ENCODE results near the gene IFIT2.
"Not testable (repeated sequence)": the region's sequence is repeated elsewhere in the genome, so short reads cannot be mapped to it uniquely, and the experiment has no call there.

Gene IFIT2

GRCh38 chr10:89306434-89307268, 4.8 kb downstream of the IFIT2 start:
- in situ Hi-C loops (cut with MboI; ENCODE audit: low sequenced_read_pairs) = no loop called here

GRCh38 chr10:89307269-89307577, 5.4 kb downstream of the IFIT2 start:
- in situ Hi-C loops (cut with MboI; ENCODE audit: low sequenced_read_pairs) = no loop called here

- in situ Hi-C loops (cut with MboI; ENCODE audit: low sequenced_read_pairs) = no loop called here
Measured at GRCh38 chr10:89308266-89308665, 6.4 kb downstream of the IFIT2 start.

GRCh38 chr10:89308736-89309135, 6.9 kb downstream of the IFIT2 start:
- in situ Hi-C loops (cut with MboI; ENCODE audit: low sequenced_read_pairs) = no loop called here

- in situ Hi-C loops (cut with MboI; ENCODE audit: low sequenced_read_pairs) = no loop called here
Measured at GRCh38 chr10:89309156-89310055, 7.6 kb downstream of the IFIT2 start.

GRCh38 chr10:89310056-89310893, 8.4 kb downstream of the IFIT2 start:
- in situ Hi-C loops (cut with MboI; ENCODE audit: low sequenced_read_pairs) = no loop called here

- in situ Hi-C loops (cut with MboI; ENCODE audit: low sequenced_read_pairs) = no loop called here
Measured at GRCh38 chr10:89312973-89313372, 11.1 kb downstream of the IFIT2 start.

GRCh38 chr10:89314676-89315075, 12.8 kb downstream of the IFIT2 start:
- in situ Hi-C loops (cut with MboI; ENCODE audit: low sequenced_read_pairs) = no loop called here

- in situ Hi-C loops (cut with MboI; ENCODE audit: low sequenced_read_pairs) = not testable (repeated sequence)
Measured at GRCh38 chr10:89318047-89318446, 16.2 kb downstream of the IFIT2 start.

- in situ Hi-C loops (cut with MboI; ENCODE audit: low sequenced_read_pairs) = not testable (repeated sequence)
Measured at GRCh38 chr10:89325081-89325480, 23.2 kb downstream of the IFIT2 start.

GRCh38 chr10:89325856-89326255, 24.0 kb downstream of the IFIT2 start:
- in situ Hi-C loops (cut with MboI; ENCODE audit: low sequenced_read_pairs) = not testable (repeated sequence)

GRCh38 chr10:89327803-89328441, 26.1 kb downstream of the IFIT2 start, which contains the start of gene IFIT3:
Gene IFIT3, plus strand, starts transcription at chr10:89327997. Its CDS starts 77 bp downstream, at chr10:89328074.
- in situ Hi-C loops (cut with MboI; ENCODE audit: low sequenced_read_pairs) = no loop called here

GRCh38 chr10:89329151-89329550, 27.3 kb downstream of the IFIT2 start:
- in situ Hi-C loops (cut with MboI; ENCODE audit: low sequenced_read_pairs) = no loop called here

- in situ Hi-C loops (cut with MboI; ENCODE audit: low sequenced_read_pairs) = not testable (repeated sequence)
Measured at GRCh38 chr10:89330014-89330413, 28.2 kb downstream of the IFIT2 start.

- in situ Hi-C loops (cut with MboI; ENCODE audit: low sequenced_read_pairs) = no loop called here
Measured at GRCh38 chr10:89330537-89331212, 28.8 kb downstream of the IFIT2 start.

GRCh38 chr10:89331487-89332122, 29.8 kb downstream of the IFIT2 start:
- in situ Hi-C loops (cut with MboI; ENCODE audit: low sequenced_read_pairs) = not testable (repeated sequence)

GRCh38 chr10:89332123-89332633, 30.3 kb downstream of the IFIT2 start:
- in situ Hi-C loops (cut with MboI; ENCODE audit: low sequenced_read_pairs) = no loop called here

GRCh38 chr10:89335226-89335625, 33.4 kb downstream of the IFIT2 start:
- in situ Hi-C loops (cut with MboI; ENCODE audit: low sequenced_read_pairs) = no loop called here

GRCh38 chr10:89336241-89336640, 34.4 kb downstream of the IFIT2 start:
- in situ Hi-C loops (cut with MboI; ENCODE audit: low sequenced_read_pairs) = no loop called here

All from hTERT RPE-1 (cell line).